BJ (cell line): ENCODE results near the gene ARL2BP. TPM values are rescaled to one million over a fixed set of nuclear protein-coding genes. Genes with fewer than 3 reads are reported as not detected.

ENCODE experiments used
- CTCF ChIA-PET: fragments of 350-600 bp; formaldehyde crosslinking; extraction: SDS; loops from one replicate; lab custom pipeline; 2021; ENCODE audit warnings: antibody characterized with exemption, inconsistent platforms; lab: Yijun Ruan, JAX
- POLR2A ChIA-PET: fragments of 300-600 bp; sonication (Branson Sonifier 250); formaldehyde crosslinking; extraction: SDS; loops from one replicate; lab custom pipeline; 2021; ENCODE audit warnings: antibody characterized with exemption; lab: Charles Lee
- DNase-seq: peaks from one replicate; pipeline ENCODE4 v3.0.0-alpha.2; 2011; ENCODE audit warnings: low read depth
- H3K27me3 ChIP-seq: 2 replicates; pipeline ENCODE4 v1.6.0; 2011; ENCODE audit warnings: low read length; ENCODE audit not compliant: control insufficient read depth, insufficient read depth
- H3K36me3 ChIP-seq: 2 replicates; pipeline ENCODE4 v1.5.1; 2011; ENCODE audit warnings: low read length; ENCODE audit not compliant: control insufficient read depth, insufficient read depth
- H3K4me3 ChIP-seq: 2 replicates; pipeline ENCODE4 v1.5.1; 2011; ENCODE audit warnings: low read depth, mild to moderate bottlenecking, control low read depth, low read length
- CTCF ChIP-seq: IDR thresholded peaks from 2 replicates; pipeline ENCODE4 v1.5.1; 2011; ENCODE audit warnings: low read depth, mild to moderate bottlenecking, control low read depth, inconsistent platforms, low read length, moderate library complexity; ENCODE audit not compliant: insufficient read depth
- polyA plus RNA-seq: library from polyadenylated mRNA; depleted of rRNA; stranded (reverse); fragments of >200 nt; gene quantifications from 2 replicates; pipeline ENCODE4 v1.2.3, GENCODE V29; 2011

ARL2BP gene
- polyA plus RNA-seq, 1 experiment, result 69.5 TPM

- CTCF ChIA-PET, result no interaction called here
- H3K4me3 ChIP-seq, result no peak overlapping the region
- H3K36me3 ChIP-seq, result peaks cover 16% of the 10 kb centered on the region
- H3K27me3 ChIP-seq, result no peaks in the 10 kb centered on the region
- DNase-seq, result no peak
- POLR2A ChIA-PET, result no interaction called here
- no peak for TF ChIP-seq CTCF
Observed at GRCh38 chr16:57229079-57229478, 16.0 kb upstream of the ARL2BP start.

GRCh38 chr16:57231821-57232350 lies 13.2 kb upstream of the ARL2BP start:
- Histone ChIP-seq H3K36me3 (peaks cover 17% of the 10 kb centered on the region), H3K4me3 (no peak overlapping the region), H3K27me3 (no peaks in the 10 kb centered on the region)
- no peak for DNase-seq
- no peak for TF ChIP-seq CTCF
- CTCF ChIA-PET, result interaction anchor here (1.6 kb wide), 1 partner anchor 26 kb away, joined by 3 read pairs; no protein-coding TSS in a partner anchor
- POLR2A ChIA-PET, result interaction anchor here (0.6 kb wide), 1 partner anchor 18 kb away, joined by 22 read pairs; no protein-coding TSS in a partner anchor

GRCh38 chr16:57233944-57234706 lies 10.9 kb upstream of the ARL2BP start:
- Histone ChIP-seq H3K36me3 (peaks cover 14% of the 10 kb centered on the region), H3K4me3 (no peak overlapping the region), H3K27me3 (no peaks in the 10 kb centered on the region)
- POLR2A ChIA-PET, result no interaction called here
- CTCF ChIA-PET, result no interaction called here
- no peak for DNase-seq
- TF ChIP-seq CTCF, result no peak

- peaks cover 14% of the 10 kb centered on the region for H3K36me3 ChIP-seq
- DNase-seq, result no peak
- ChIA-PET POLR2A (no interaction called here), CTCF (interaction anchor here (0.9 to 1.0 kb wide), 2 partner anchors 8 to 12 kb away, joined by 3 read pairs; no protein-coding TSS in a partner anchor)
- no peak overlapping the region for H3K4me3 ChIP-seq
- H3K27me3 ChIP-seq, result no peaks in the 10 kb centered on the region
- no peak for TF ChIP-seq CTCF
Observed at GRCh38 chr16:57234707-57235092, 10.4 kb upstream of the ARL2BP start.

GRCh38 chr16:57235128-57236021 lies 9.7 kb upstream of the ARL2BP start:
- Histone ChIP-seq H3K27me3 (no peaks in the 10 kb centered on the region), H3K36me3 (peaks cover 14% of the 10 kb centered on the region), H3K4me3 (no peak overlapping the region)
- CTCF ChIA-PET, result interaction anchor here (0.9 to 1.3 kb wide), 3 partner anchors 8 to 182 kb away, joined by 3 to 4 read pairs (median 3); no protein-coding TSS in a partner anchor
- POLR2A ChIA-PET, result no interaction called here
- TF ChIP-seq CTCF, result no peak
- DNase-seq, result no peak
